Hepatocyte (in vitro differentiated cells): ENCODE measurements around the gene TSPAN15. TPM values are rescaled to one million over a fixed set of nuclear protein-coding genes. Genes with fewer than 3 reads are reported as not detected.
A peak's percentile ranks its signal among the peaks of the same experiment; 100 is the strongest.

Experiments used
- DNase-seq: peaks from one replicate; pipeline ENCODE4 v3.0.0-alpha.2; 2016; ENCODE audit warnings: low spot score
- H2AFZ ChIP-seq: fragments of 200-600 bp; sonication (generic); 2 replicates; pipeline ENCODE4 v1.6.0; 2016; ENCODE audit warnings: antibody characterized with exemption, mild to moderate bottlenecking
- H3K27ac ChIP-seq: fragments of 200-600 bp; sonication (generic); 2 replicates; pipeline ENCODE4 v1.5.1; 2016; ENCODE audit warnings: mild to moderate bottlenecking
- H3K27me3 ChIP-seq: fragments of 200-600 bp; sonication (generic); 2 replicates; pipeline ENCODE4 v1.6.1; 2016
- H3K36me3 ChIP-seq: fragments of 200-600 bp; sonication (generic); replicated peaks from 2 replicates; pipeline ENCODE4 v1.5.1; 2016; ENCODE audit warnings: low read depth; ENCODE audit not compliant: insufficient read depth
- H3K4me1 ChIP-seq: fragments of 200-600 bp; sonication (generic); 2 replicates; pipeline ENCODE4 v1.5.1; 2016; ENCODE audit warnings: mild to moderate bottlenecking, moderate library complexity; ENCODE audit not compliant: insufficient read depth
- H3K4me2 ChIP-seq: fragments of 200-600 bp; sonication (generic); 2 replicates; pipeline ENCODE4 v1.6.0; 2016
- H3K4me3 ChIP-seq: fragments of 200-600 bp; sonication (generic); 2 replicates; pipeline ENCODE4 v1.5.1; 2016; ENCODE audit warnings: mild to moderate bottlenecking
- H3K79me2 ChIP-seq: fragments of 200-600 bp; sonication (generic); 2 replicates; pipeline ENCODE4 v1.6.0; 2017; ENCODE audit warnings: mild to moderate bottlenecking
- H3K9me2 ChIP-seq: fragments of 200-600 bp; sonication (generic); replicated peaks from 2 replicates; pipeline ENCODE4 v1.6.0; 2017; ENCODE audit warnings: mild to moderate bottlenecking; ENCODE audit not compliant: insufficient read depth
- H3K9me3 ChIP-seq: fragments of 200-600 bp; sonication (generic); 2 replicates; pipeline ENCODE4 v1.5.1; 2016; ENCODE audit warnings: low read depth, mild to moderate bottlenecking
- H4K20me1 ChIP-seq: fragments of 200-600 bp; sonication (generic); 2 replicates; pipeline ENCODE4 v1.6.0; 2016; ENCODE audit warnings: mild to moderate bottlenecking; ENCODE audit not compliant: insufficient read depth, poor library complexity, severe bottlenecking
- CTCF ChIP-seq: fragments of 200-600 bp; sonication (generic); IDR thresholded peaks from 2 replicates; pipeline ENCODE4 v1.5.1; 2016; ENCODE audit warnings: antibody characterized with exemption, mild to moderate bottlenecking; ENCODE audit not compliant: poor library complexity
- EZH2 ChIP-seq: fragments of 200-600 bp; sonication (generic); IDR thresholded peaks from 2 replicates; pipeline ENCODE4 v1.6.1; 2016; ENCODE audit warnings: antibody characterized with exemption, mild to moderate bottlenecking, borderline replicate concordance
- EZH2phosphoT487 ChIP-seq: fragments of 200-600 bp; sonication (generic); IDR thresholded peaks from one replicate; pipeline ENCODE4 v1.6.1; 2018; ENCODE audit warnings: antibody characterized with exemption, mild to moderate bottlenecking, low read depth, moderate library complexity; ENCODE audit not compliant: unreplicated experiment, severe bottlenecking
- WGBS: methylation state at CpG from one replicate; pipeline ENCODE4 v1.1.6; 2016; ENCODE audit warnings: low lambda C conversion rate; ENCODE audit errors: missing lambda C conversion rate; 5-methylcytosine and 5-hydroxymethylcytosine counted together
- polyA plus RNA-seq: library from polyadenylated mRNA; unstranded; fragments of >200 nt; fragmentation: Nextera tagmentation; extraction: Ambion mirVana; gene quantifications from 2 replicates; pipeline ENCODE4 v1.2.1, GENCODE V29; 2016
- total RNA-seq: library from RNA; depleted of rRNA; stranded (reverse); fragments of >200 nt; gene quantifications from 2 replicates; pipeline ENCODE4 v1.2.3, GENCODE V29; 2014

TSPAN15 gene
- total and polyA plus RNA-seq, 2 experiments from 2014 or later, result 29.0 to 66.4 TPM

- Histone ChIP-seq H3K9me2 (no peaks in the 10 kb centered on the region), H3K4me1 (peaks cover 19% of the 10 kb centered on the region), H3K9me3 (no peaks in the 10 kb centered on the region), H3K79me2 (no peaks in the 10 kb centered on the region), H3K4me3 (no peak overlapping the region), H3K27ac (no peak overlapping the region), H3K4me2 (no peak overlapping the region), H2AFZ (no peak overlapping the region), H3K27me3 (no peaks in the 10 kb centered on the region), H4K20me1 (no peaks in the 10 kb centered on the region), H3K36me3 (no peaks in the 10 kb centered on the region)
- WGBS, result 97% methylated on average over 10 of the region's 10 CpGs
- TF ChIP-seq EZH2 (no peak), CTCF (no peak), EZH2phosphoT487 (no peak)
- DNase-seq, result no peak
These were observed 35.3 kb upstream of the TSPAN15 start for GRCh38 chr10:69415951-69416350.

GRCh38 chr10:69416695-69417094 lies 34.6 kb upstream of the TSPAN15 start, which contains the start of gene TACR2:
Gene TACR2 (minus strand): TSS chr10:69416918. CDS start chr10:69416323, 595 bp downstream.
- Histone ChIP-seq H3K27ac (peak within 1 kb of the TSS; percentile 69), H3K4me2 (peak within 1 kb of the TSS; percentile 19), H3K36me3 (no peaks in the 10 kb centered on the region), H2AFZ (no peak within 1 kb of the TSS), H3K79me2 (no peaks in the 10 kb centered on the region), H3K27me3 (no peaks in the 10 kb centered on the region), H3K9me2 (no peaks in the 10 kb centered on the region), H3K4me1 (peaks cover 17% of the 10 kb centered on the region), H3K4me3 (no peak within 1 kb of the TSS), H3K9me3 (no peaks in the 10 kb centered on the region), H4K20me1 (no peaks in the 10 kb centered on the region)
- no peak for DNase-seq
- no peak for TF ChIP-seq EZH2
- WGBS, result 88% methylated on average over 10 of the region's 10 CpGs

- Histone ChIP-seq H3K27ac (peak overlapping the region; percentile 69), H3K36me3 (no peaks in the 10 kb centered on the region), H3K79me2 (no peaks in the 10 kb centered on the region), H2AFZ (no peak overlapping the region), H3K27me3 (no peaks in the 10 kb centered on the region), H3K4me1 (peaks cover 17% of the 10 kb centered on the region), H3K4me3 (no peak overlapping the region), H3K4me2 (peak overlapping the region; percentile 19), H4K20me1 (no peaks in the 10 kb centered on the region), H3K9me2 (no peaks in the 10 kb centered on the region), H3K9me3 (no peaks in the 10 kb centered on the region)
- no peak for DNase-seq
- 80% methylated on average over 11 of the region's 11 CpGs for WGBS
- TF ChIP-seq EZH2 (no peak), CTCF (no peak), EZH2phosphoT487 (no peak)
These were observed 33.7 kb upstream of the TSPAN15 start for GRCh38 chr10:69417542-69417941.

- TF ChIP-seq EZH2, result no peak
- TF ChIP-seq CTCF, result no peak
- TF ChIP-seq EZH2phosphoT487, result no peak
- no peak for DNase-seq
- no peak overlapping the region for H2AFZ ChIP-seq
- H3K79me2 ChIP-seq, result no peaks in the 10 kb centered on the region
- peaks cover 17% of the 10 kb centered on the region for H3K4me1 ChIP-seq
- H3K4me2 ChIP-seq, result peak overlapping the region; percentile 19
- H3K36me3 ChIP-seq, result no peaks in the 10 kb centered on the region
- H3K4me3 ChIP-seq, result no peak overlapping the region
- H3K9me2 ChIP-seq, result no peaks in the 10 kb centered on the region
- no peaks in the 10 kb centered on the region for H3K9me3 ChIP-seq
- no peaks in the 10 kb centered on the region for H4K20me1 ChIP-seq
- 45% methylated on average over 8 of the region's 8 CpGs for WGBS
- peak overlapping the region; percentile 69 for H3K27ac ChIP-seq
- H3K27me3 ChIP-seq, result no peaks in the 10 kb centered on the region
These were observed 33.1 kb upstream of the TSPAN15 start for GRCh38 chr10:69418052-69418752.
